Heart right ventricle (tissue), 16 donors: ENCODE results near the gene ECM1. TPM values are rescaled to one million over a fixed set of nuclear protein-coding genes. Genes with fewer than 3 reads are reported as not detected.

ENCODE experiments used
- ATAC-seq, 8 donors: fragments of 200-7000 bp; cut with Tn5 transposase; one replicate each; pipeline ENCODE4 v1.9.1; 2020; ENCODE audit warnings: mild to moderate bottlenecking in 8 of 8, moderate library complexity in 8 of 8, moderate number of reproducible peaks in 1 of 8
- DNase-seq, 2 donors: peaks; one replicate each; pipeline ENCODE4 v3.0.0-alpha.2; 2020
- H3K27ac ChIP-seq, 10 donors: fragments of 200-600 bp; sonication (generic) in 2 of 10; one replicate each; pipeline versions ENCODE4 v1.5.0 to v1.8.0; 2020 to 2022; ENCODE audit warnings: mild to moderate bottlenecking in 3 of 10
- H3K27me3 ChIP-seq, 7 donors: fragments of 200-600 bp; one replicate each; pipeline ENCODE4 v1.8.0; 2021 to 2022; ENCODE audit warnings: mild to moderate bottlenecking in 2 of 7
- H3K36me3 ChIP-seq, 9 donors: fragments of 200-600 bp; sonication (generic) in 1 of 9; one replicate each; pipeline versions ENCODE4 v1.5.0 to v1.8.0; 2020 to 2022; ENCODE audit warnings: mild to moderate bottlenecking in 2 of 9
- H3K4me1 ChIP-seq, 9 donors: fragments of 200-600 bp; sonication (generic) in 1 of 9; one replicate each; pipeline versions ENCODE4 v1.5.0 to v1.8.0; 2020 to 2022; ENCODE audit warnings: mild to moderate bottlenecking in 4 of 9
- H3K4me3 ChIP-seq, 10 donors: fragments of 200-600 bp; sonication (generic) in 2 of 10; one replicate each; pipeline versions ENCODE4 v1.5.0 to v1.8.0; 2020 to 2022; ENCODE audit warnings: mild to moderate bottlenecking in 7 of 10, moderate library complexity in 2 of 10
- H3K9me3 ChIP-seq, 11 donors: fragments of 200-600 bp in 10 of 11; sonication (generic) in 2 of 11; one replicate each; pipeline versions ENCODE4 v1.5.0 to v1.8.0; 2013 to 2022; ENCODE audit warnings: mild to moderate bottlenecking in 2 of 11, control low read depth in 1 of 11, moderate library complexity in 1 of 11
- WGBS, 2 donors: extraction: QIAGEN DNeasy Blood & Tissue Kit; methylation state at CpG; one replicate each; pipeline ENCODE4 v1.1.7; 2013; ENCODE audit warnings: inconsistent platforms in 1 of 2; 5-methylcytosine and 5-hydroxymethylcytosine counted together
- intact Hi-C, 10 donors: fragments of 100-400 bp; cut with DNase I; formaldehyde crosslinking; loops; one replicate each; pipeline versions ENCODE4 v1.11.1 to v1.14.2; 2022
- polyA plus RNA-seq, 2 donors: library from polyadenylated mRNA; stranded (reverse); fragments of 200-250 nt; gene quantifications; one replicate each; pipeline ENCODE4 v1.2.3, GENCODE V29; 2013
- total RNA-seq, 10 donors: library from RNA; stranded (reverse); fragmentation: NEBNext Ultra II Directional in 3 of 10; extraction: Animal tissue kit (Norgen Biotek cat#: 25700) in 3 of 10; gene quantifications; one replicate each; pipeline versions ENCODE4 v1.2.1 to v1.2.4, GENCODE V29; 2021 to 2023
- TF ChIP-seq, protein P1 (sequence below), 9 donors: fragments of 200-600 bp; sonication (generic) in 2 of 9; IDR thresholded peaks; one replicate each; pipeline versions ENCODE4 v1.5.0 to v1.8.0; 2021 to 2022; ENCODE audit warnings: antibody characterized with exemption in 9 of 9, mild to moderate bottlenecking in 5 of 9, moderate library complexity in 1 of 9
- donor health status: Arrhythmogenic right ventricular cardiomyopathy.
- donor health status: ischemic (EF 13 %, LVEDD 7.1; RV severe dilation, severe dysfunction).
- donor health status: healthy with polysubstance abuse.
- donor health status: DM: no; HTN: yes; CAD: no.
- donor health status: DM: no; HTN: no; CAD: no.
- donor health status: ischemic (EF 25% LVEDD 6.9; RV normal size, moderate dysfunction).
- donor health status: ischemic (EF 25% LVEDD 5.7; RV mildly dilated, moderate dysfunction).
- donor health status: healthy.
- donor health status: DM: yes; HTN: yes; CAD: no.
- donor health status: Ischemic cardiomyopathy.
- donor health status: ischemic (EF 35%, LVEDD 5.7; RV mildly dilated, moderate dysfunction).
- donor health status: nonischemic (EF 11% LVEDD 7.7; RV severe dilation, severe dysfunction).
- donor health status: DM: yes; HTN: yes; CAD: no.
- donor health status: PGD.
- donor health status: ischemic (EF 29% LVEDD 5.4; RV normal size, mild dysfunction).
- donor health status: nonischemic (EF 23%, LVEDD 6.1; RV moderate dilation, normal function).

Gene ECM1
- total and polyA plus RNA-seq, 12 donors: 5.8 to 28.2 (median 15.8) TPM

DNA sequence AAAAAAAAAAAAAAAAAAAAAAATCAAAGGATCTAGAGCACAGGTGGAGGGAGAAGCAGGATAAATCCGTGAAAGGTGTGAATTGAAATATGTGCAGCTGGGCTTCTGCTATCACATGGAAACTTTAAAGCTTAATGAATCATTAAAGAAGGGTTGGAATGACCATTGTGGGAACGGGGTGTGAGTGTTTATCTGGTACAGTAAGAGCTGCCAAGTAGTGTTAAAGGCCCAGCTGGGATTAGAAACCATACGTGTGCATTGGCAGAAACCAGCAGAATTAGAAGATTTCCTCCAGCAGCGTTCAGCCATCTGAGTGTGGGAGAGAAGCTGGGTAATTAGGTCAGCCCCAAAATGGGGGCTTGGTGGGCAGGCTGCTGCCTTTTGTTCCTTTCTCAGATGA is 21.1 kb downstream of the ECM1 start:
- TF ChIP-seq, protein P1, sequence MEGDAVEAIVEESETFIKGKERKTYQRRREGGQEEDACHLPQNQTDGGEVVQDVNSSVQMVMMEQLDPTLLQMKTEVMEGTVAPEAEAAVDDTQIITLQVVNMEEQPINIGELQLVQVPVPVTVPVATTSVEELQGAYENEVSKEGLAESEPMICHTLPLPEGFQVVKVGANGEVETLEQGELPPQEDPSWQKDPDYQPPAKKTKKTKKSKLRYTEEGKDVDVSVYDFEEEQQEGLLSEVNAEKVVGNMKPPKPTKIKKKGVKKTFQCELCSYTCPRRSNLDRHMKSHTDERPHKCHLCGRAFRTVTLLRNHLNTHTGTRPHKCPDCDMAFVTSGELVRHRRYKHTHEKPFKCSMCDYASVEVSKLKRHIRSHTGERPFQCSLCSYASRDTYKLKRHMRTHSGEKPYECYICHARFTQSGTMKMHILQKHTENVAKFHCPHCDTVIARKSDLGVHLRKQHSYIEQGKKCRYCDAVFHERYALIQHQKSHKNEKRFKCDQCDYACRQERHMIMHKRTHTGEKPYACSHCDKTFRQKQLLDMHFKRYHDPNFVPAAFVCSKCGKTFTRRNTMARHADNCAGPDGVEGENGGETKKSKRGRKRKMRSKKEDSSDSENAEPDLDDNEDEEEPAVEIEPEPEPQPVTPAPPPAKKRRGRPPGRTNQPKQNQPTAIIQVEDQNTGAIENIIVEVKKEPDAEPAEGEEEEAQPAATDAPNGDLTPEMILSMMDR (IDR thresholded peaks at IDR 0.05): no peak
- Histone ChIP-seq H3K9me3 (no peaks in the 10 kb centered on the region), H3K4me1 (peaks cover 2 to 38% (median 18%) of the 10 kb centered on the region in 9 donors), H3K27me3 (no peaks in the 10 kb centered on the region), H3K4me3 (no peak overlapping the region), H3K36me3 (no peaks in the 10 kb centered on the region), H3K27ac (peak overlapping the region in 1 of 10 donors; percentile 43)
- DNase-seq: no peak
- intact Hi-C loops: no loop called here
- WGBS, 2 donors: 23 to 35% methylated on average over 4 of the region's 4 CpGs
- ATAC-seq: peak in 2 of 8 donors; percentile 26 to 47

DNA sequence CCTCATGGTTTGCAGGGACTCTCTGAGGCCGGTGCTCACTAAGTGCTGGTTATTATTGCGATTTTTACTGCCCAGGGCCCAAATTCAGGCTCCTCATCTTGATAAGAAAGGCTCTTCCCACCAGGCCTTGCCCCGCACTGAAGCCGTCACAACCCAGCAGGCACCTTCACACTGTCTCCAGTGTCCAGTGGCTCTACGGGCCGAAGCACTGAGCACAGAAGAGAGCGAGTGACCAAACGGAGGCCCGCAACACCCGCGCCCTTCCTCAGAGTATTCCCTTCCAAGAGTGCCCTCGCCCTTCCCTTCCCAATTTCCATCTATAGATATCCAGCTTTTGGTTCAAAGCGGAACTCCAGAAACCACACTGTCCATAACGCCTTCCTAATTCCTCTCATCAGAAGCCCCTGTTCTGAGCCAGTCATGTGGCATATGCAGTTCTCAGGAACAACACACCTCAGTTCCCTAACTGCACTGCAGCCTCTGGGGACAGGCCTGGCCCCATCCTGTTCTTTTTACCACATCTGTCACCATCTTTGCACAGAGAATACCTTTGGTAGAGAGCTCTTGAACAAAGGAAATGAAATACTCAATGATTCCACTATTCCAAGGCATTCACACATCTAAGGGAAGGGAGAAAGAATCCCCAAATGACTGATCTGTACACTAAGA is 22.7 kb downstream of the ECM1 start:
- H3K4me1 ChIP-seq: peaks cover 2 to 54% (median 23%) of the 10 kb centered on the region in 9 donors
- intact Hi-C loops: loop anchor here in 6 of 10 donors (5.0 to 10.0 kb wide), 4 partner anchors 53 to 68 kb away; no protein-coding TSS in a partner anchor
- H3K27ac ChIP-seq: no peak overlapping the region
- no peak overlapping the region for H3K4me3 ChIP-seq
- 94 to 96% methylated on average over 14 of the region's 14 CpGs for WGBS, 2 donors
- H3K9me3 ChIP-seq: no peaks in the 10 kb centered on the region
- ATAC-seq (no peak), DNase-seq (no peak)
- H3K27me3 ChIP-seq: no peaks in the 10 kb centered on the region
- H3K36me3 ChIP-seq: no peaks in the 10 kb centered on the region
- TF ChIP-seq, protein P1 (IDR thresholded peaks at IDR 0.05): no peak

DNA sequence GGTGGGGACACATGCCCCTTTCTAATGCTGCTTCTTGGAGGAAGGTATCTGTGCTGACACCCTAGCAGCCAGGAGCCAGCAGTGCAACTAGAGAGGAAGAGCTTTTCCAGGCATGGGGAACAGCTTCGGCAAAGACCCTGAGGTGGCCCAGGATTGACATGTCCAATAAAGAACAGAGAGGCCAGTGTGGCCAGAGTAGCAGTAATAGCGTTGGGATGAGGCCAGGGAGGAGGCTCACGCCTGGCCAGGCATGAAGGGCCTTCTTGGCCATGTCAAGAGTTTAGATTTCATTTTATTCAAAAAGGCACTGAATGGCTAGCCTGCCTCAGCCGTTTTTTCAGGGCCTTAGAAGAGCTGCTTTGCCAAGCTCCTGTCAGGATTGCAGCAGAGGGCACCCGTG is 25.0 kb downstream of the ECM1 start:
- peaks cover 2 to 62% (median 27%) of the 10 kb centered on the region in 9 donors for H3K4me1 ChIP-seq
- intact Hi-C loops: loop anchor here in 8 of 10 donors (1.0 to 10.0 kb wide), 7 partner anchors 28 to 71 kb away; no protein-coding TSS in a partner anchor
- DNase-seq (no peak), ATAC-seq (peak in 2 of 8 donors; percentile 3 to 9)
- H3K4me3 ChIP-seq: no peak overlapping the region
- WGBS, 2 donors: 41 to 46% methylated on average over 5 of the region's 5 CpGs
- H3K9me3 ChIP-seq: no peaks in the 10 kb centered on the region
- peak overlapping the region in 9 of 10 donors; percentile 17 to 89 (median 72) for H3K27ac ChIP-seq
- H3K36me3 ChIP-seq: no peaks in the 10 kb centered on the region
- H3K27me3 ChIP-seq: no peaks in the 10 kb centered on the region
- TF ChIP-seq, protein P1 (IDR thresholded peaks at IDR 0.05): peak in 4 of 9 donors; percentile 4 to 38 (median 24)

DNA sequence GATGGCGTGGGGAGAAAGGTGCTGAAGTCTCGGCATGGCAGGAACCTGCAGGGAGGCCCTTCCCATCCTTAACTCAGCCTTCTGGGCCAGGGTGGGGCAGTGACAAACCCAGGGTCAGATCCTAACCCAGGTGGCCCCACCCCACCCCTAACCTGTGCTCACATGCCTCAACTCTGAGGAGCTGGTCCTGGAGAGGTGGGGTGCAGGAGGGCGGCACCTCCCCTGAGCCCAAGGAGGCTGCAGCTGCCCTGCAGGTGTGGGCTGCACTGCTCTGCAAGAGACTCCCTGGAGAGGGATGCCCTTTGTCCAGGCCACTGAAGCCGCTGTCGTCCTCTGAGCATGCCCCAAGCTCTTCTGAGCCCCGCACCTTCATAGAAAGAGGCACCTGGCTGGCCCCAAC is 26.1 kb downstream of the ECM1 start:
- Histone ChIP-seq H3K36me3 (no peaks in the 10 kb centered on the region), H3K27me3 (no peaks in the 10 kb centered on the region), H3K4me3 (no peak overlapping the region), H3K4me1 (peaks cover 2 to 60% (median 23%) of the 10 kb centered on the region in 9 donors), H3K27ac (peak overlapping the region in 6 of 10 donors; percentile 28 to 89 (median 61)), H3K9me3 (no peaks in the 10 kb centered on the region)
- intact Hi-C loops: loop anchor here in 6 of 10 donors (5.0 to 10.0 kb wide), 4 partner anchors 57 to 72 kb away; no protein-coding TSS in a partner anchor
- 90 to 92% methylated on average over 6 of the region's 6 CpGs for WGBS, 2 donors
- DNase-seq: no peak
- TF ChIP-seq, protein P1 (IDR thresholded peaks at IDR 0.05): no peak
- peak in 1 of 8 donors; percentile 15 for ATAC-seq
